Occipital lobe (tissue), 2 donors: Measurements from ENCODE around the gene GFRAL. TPM values are rescaled to one million over a fixed set of nuclear protein-coding genes. Genes with fewer than 3 reads are reported as not detected.

Experiments
- DNase-seq: peaks from one replicate; lab custom pipeline; 2025; lab: John Stamatoyannopoulos, UW
- total RNA-seq: library from RNA; depleted of rRNA; stranded (reverse); fragments of >200 nt; gene quantifications from one replicate; pipeline ENCODE4 v1.2.3, GENCODE V29; 2014

The GFRAL gene
- total RNA-seq, 1 donor from 2014 or later = not detected

GRCh38 chr6:55433446-55434130, 106.3 kb downstream of the GFRAL start:
- DNase-seq = no peak

- no peak for DNase-seq
Observed at GRCh38 chr6:55437141-55437540, 109.9 kb downstream of the GFRAL start.

DNA sequence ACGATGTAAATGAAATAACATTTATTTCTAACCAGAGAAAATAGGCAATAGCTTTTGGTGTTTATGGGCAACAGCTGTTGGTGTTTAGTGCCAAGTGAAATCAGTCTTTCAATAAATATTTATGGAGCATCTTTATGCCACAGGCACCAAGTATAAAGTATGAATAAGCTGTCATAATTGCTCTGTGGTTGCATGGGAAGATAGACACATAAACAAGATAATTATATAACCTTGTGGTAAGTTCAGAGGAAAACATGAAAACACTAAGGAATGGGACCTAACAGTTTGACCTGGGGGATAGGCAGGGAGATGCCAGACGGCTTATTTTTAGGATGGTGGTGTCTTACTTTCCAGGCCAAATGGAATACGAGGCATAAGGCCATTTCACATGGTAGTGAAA, 110.9 kb downstream of the GFRAL start:
- no peak for DNase-seq

- DNase-seq = no peak
Observed at GRCh38 chr6:55443238-55444134, 116.2 kb downstream of the GFRAL start.

GRCh38 chr6:55445648-55446204, 118.5 kb downstream of the GFRAL start:
- DNase-seq = no peak

DNA sequence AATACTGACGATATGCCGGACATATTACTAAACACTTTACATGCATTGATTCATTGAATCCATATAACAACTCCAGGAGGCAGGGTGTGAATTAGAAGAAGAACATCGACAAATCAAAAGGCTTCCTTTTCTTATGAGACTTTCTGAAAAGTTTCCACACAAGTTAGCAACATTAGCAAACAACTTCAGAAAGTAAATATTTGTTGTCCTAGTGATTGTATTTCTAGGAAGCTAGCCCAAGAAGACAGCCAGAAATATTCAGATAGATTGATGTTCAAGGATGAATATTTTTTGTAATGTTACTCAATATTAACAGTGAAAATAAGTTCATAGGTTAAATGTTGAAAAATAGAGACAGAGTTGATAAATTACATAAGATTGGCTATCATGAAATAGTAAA, 120.6 kb downstream of the GFRAL start:
- no peak for DNase-seq

DNA sequence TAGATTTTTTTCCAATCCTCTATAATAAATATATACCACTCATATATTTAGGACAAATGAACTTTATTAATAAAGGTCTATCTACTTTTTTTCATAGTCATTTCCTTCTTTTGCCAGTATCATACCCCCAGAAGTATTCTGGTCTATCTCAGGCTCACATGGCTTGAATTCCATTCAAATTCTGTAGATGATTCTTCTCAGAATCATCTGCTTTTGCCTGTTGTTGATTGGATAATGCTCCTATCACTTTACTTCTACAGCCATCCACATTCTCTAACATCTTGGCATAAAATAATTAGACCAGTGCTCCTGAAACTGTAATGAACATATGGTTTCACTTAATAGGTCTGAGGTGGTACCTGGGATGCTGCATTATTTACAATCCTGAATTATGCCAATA, 121.2 kb downstream of the GFRAL start:
- DNase-seq = no peak

- no peak for DNase-seq
Observed at GRCh38 chr6:55449225-55449624, 122.0 kb downstream of the GFRAL start.

DNA sequence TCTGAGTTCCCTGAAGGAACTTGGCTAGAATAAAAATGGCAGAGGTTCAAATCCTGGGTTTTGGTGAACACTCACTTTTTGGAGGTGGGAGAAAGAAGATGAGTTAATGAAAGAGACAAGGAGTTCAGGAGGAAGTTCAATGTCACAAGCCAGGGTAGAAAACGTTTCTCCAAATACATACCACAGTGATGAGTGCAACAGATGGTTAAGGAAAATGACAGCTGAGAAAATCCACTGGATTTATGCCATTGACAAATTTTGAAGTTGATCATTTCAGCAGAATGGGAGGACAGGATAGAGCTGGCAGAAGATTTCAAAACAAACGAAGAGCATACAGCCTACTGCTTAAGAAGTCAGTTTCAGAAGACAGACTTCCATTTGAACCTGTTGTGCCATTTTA, 122.7 kb downstream of the GFRAL start:
- no peak for DNase-seq

Other genes with a start within 250 kb of the GFRAL start
- 14.3 TPM for gene HCRTR2, start 153.0 kb upstream of the GFRAL start, total RNA-seq